HG03066 (cell line): Measurements from ENCODE around the gene COQ6.
"Not testable (repeated sequence)": the region's sequence is repeated elsewhere in the genome, so short reads cannot be mapped to it uniquely, and the experiment has no call there.

Experiments used
- ATAC-seq: cut with Tn5 transposase; IDR thresholded peaks from one replicate; pipeline ENCODE4 v1.9.1; 2021; ENCODE audit warnings: low read depth; ENCODE audit not compliant: unreplicated experiment

The COQ6 gene

GRCh38 chr14:73949752-73950734, at the start of gene COQ6, which contains the start of gene FAM161B:
TSS of gene COQ6 (plus strand) at chr14:73950302. CDS start at chr14:73950333, 31 bp downstream.
TSS of gene FAM161B (minus strand) at chr14:73950094. CDS start at chr14:73950026, 68 bp downstream.
- peak; percentile 85 for ATAC-seq

- no peak for ATAC-seq
Measured at GRCh38 chr14:73903028-73903427, 47.1 kb upstream of the COQ6 start.

- no peak for ATAC-seq
Measured at GRCh38 chr14:73909681-73910080, 40.4 kb upstream of the COQ6 start.

GRCh38 chr14:73913256-73913655, 36.8 kb upstream of the COQ6 start:
- ATAC-seq, result no peak

- no peak for ATAC-seq
Measured at GRCh38 chr14:73916324-73916723, 33.8 kb upstream of the COQ6 start.

GRCh38 chr14:73919457-73919856, 30.6 kb upstream of the COQ6 start:
- not testable (repeated sequence) for ATAC-seq

GRCh38 chr14:73924337-73924736, 25.8 kb upstream of the COQ6 start:
- no peak for ATAC-seq

GRCh38 chr14:73935666-73936065, 14.4 kb upstream of the COQ6 start:
- no peak for ATAC-seq

GRCh38 chr14:73936548-73936947, 13.6 kb upstream of the COQ6 start:
- ATAC-seq, result no peak

- ATAC-seq, result no peak
Measured at GRCh38 chr14:73937012-73937411, 13.1 kb upstream of the COQ6 start.

GRCh38 chr14:73942180-73942579, 7.9 kb upstream of the COQ6 start:
- no peak for ATAC-seq

- ATAC-seq, result no peak
Measured at GRCh38 chr14:73943083-73943482, 7.0 kb upstream of the COQ6 start.

GRCh38 chr14:73944432-73945158, 5.5 kb upstream of the COQ6 start:
- no peak for ATAC-seq

GRCh38 chr14:73945159-73945670, 4.9 kb upstream of the COQ6 start:
- ATAC-seq, result no peak

GRCh38 chr14:73953731-73954130, 3.6 kb downstream of the COQ6 start:
- ATAC-seq, result no peak

- ATAC-seq, result no peak
Measured at GRCh38 chr14:73955674-73956073, 5.6 kb downstream of the COQ6 start.

GRCh38 chr14:73958591-73958990, 8.5 kb downstream of the COQ6 start:
- ATAC-seq, result no peak

- no peak for ATAC-seq
Measured at GRCh38 chr14:73961192-73961591, 11.1 kb downstream of the COQ6 start.

GRCh38 chr14:73965216-73965615, 15.1 kb downstream of the COQ6 start:
- ATAC-seq, result no peak

- no peak for ATAC-seq
Measured at GRCh38 chr14:73968885-73969284, 18.8 kb downstream of the COQ6 start.

GRCh38 chr14:73973497-73973896, 23.4 kb downstream of the COQ6 start:
- no peak for ATAC-seq
